AG10803 (cell line): Measurements from ENCODE around the gene FERMT3.

ENCODE experiments used
- DNase-seq: peaks from one replicate; pipeline ENCODE4 v3.0.0; 2010; ENCODE audit warnings: low read depth
- H3K4me3 ChIP-seq: 2 replicates; pipeline ENCODE4 v1.5.1; 2011; ENCODE audit warnings: mild to moderate bottlenecking, low read length, control low read depth
- CTCF ChIP-seq: conservative IDR thresholded peaks from 2 replicates; pipeline ENCODE4 v1.5.1; 2011; ENCODE audit warnings: mild to moderate bottlenecking, low read length, control low read depth, inconsistent platforms

The FERMT3 gene

GRCh38 chr11:64232182-64232966 is 25.9 kb downstream of the FERMT3 start:
- no peak for DNase-seq
- no peak overlapping the region for H3K4me3 ChIP-seq
- TF ChIP-seq CTCF: no peak

GRCh38 chr11:64232967-64233315 is 26.4 kb downstream of the FERMT3 start:
- no peak for DNase-seq
- H3K4me3 ChIP-seq: no peak overlapping the region
- TF ChIP-seq CTCF: no peak

- H3K4me3 ChIP-seq: peak within 1 kb of the TSS; percentile 65
- DNase-seq: no peak
- no peak for TF ChIP-seq CTCF
Observed at GRCh38 chr11:64233913-64234586, 27.5 kb downstream of the FERMT3 start, which contains the start of gene VEGFB. TSS of gene VEGFB (plus strand) at chr11:64234584. CDS start at chr11:64234834, 250 bp downstream.

GRCh38 chr11:64234647-64235379 is 28.3 kb downstream of the FERMT3 start:
- peak overlapping the region; percentile 65 for H3K4me3 ChIP-seq
- DNase-seq: no peak
- no peak for TF ChIP-seq CTCF

GRCh38 chr11:64235437-64236161 is 29.1 kb downstream of the FERMT3 start:
- no peak for DNase-seq

GRCh38 chr11:64237484-64237951 is 31.0 kb downstream of the FERMT3 start:
- H3K4me3 ChIP-seq: no peak overlapping the region
- no peak for DNase-seq

More at GRCh38 chr11:64235437-64236161, 29.1 kb downstream of the FERMT3 start:
- peak overlapping the region; percentile 65 for H3K4me3 ChIP-seq
- TF ChIP-seq CTCF: no peak

More at GRCh38 chr11:64237484-64237951, 31.0 kb downstream of the FERMT3 start:
- no peak for TF ChIP-seq CTCF
